OCI-LY7 (cell line): ENCODE data around the gene CTTNBP2. TPM values are rescaled to one million over a fixed set of nuclear protein-coding genes. Genes with fewer than 3 reads are reported as not detected.

Experiments
- BruUV-seq: library from RNA; stranded (reverse); fragments of 400-500 nt; replicated peaks from 2 replicates; lab custom pipeline; 2021; lab: Mats Ljungman, UMichigan
- CTCF ChIA-PET: fragments of 300-600 bp; sonication (Branson Sonifier 250); formaldehyde crosslinking; loops from one replicate; lab custom pipeline; 2022; ENCODE audit warnings: antibody characterized with exemption; ENCODE audit not compliant: unreplicated experiment; lab: Charles Lee
- POLR2A ChIA-PET: fragments of 300-600 bp; sonication (Branson Sonifier 250); formaldehyde crosslinking; loops from one replicate; lab custom pipeline; 2022; ENCODE audit warnings: antibody characterized with exemption; lab: Charles Lee
- DNase-seq: peaks from one replicate; pipeline ENCODE4 v3.0.0-alpha.2; 2015; ENCODE audit warnings: low spot score
- H2AFZ ChIP-seq: fragments of 200-600 bp; sonication (generic), shearing (Covaris generic); 2 replicates; pipeline ENCODE4 v1.6.1; 2014; ENCODE audit warnings: mild to moderate bottlenecking, antibody characterized with exemption, low read length, moderate library complexity
- H3K27ac ChIP-seq: fragments of 200-600 bp; sonication (generic); 2 replicates; pipeline ENCODE4 v1.5.1; 2014; ENCODE audit warnings: mixed run types, low read depth, mild to moderate bottlenecking, moderate library complexity, low read length, inconsistent platforms; ENCODE audit not compliant: poor library complexity, severe bottlenecking
- H3K36me3 ChIP-seq: fragments of 200-600 bp; sonication (generic); 2 replicates; pipeline ENCODE4 v1.6.1; 2014; ENCODE audit warnings: mild to moderate bottlenecking, antibody characterized with exemption, low read length, moderate library complexity, mixed read lengths; ENCODE audit not compliant: insufficient read depth
- H3K4me1 ChIP-seq: fragments of 200-600 bp; sonication (generic); 2 replicates; pipeline ENCODE4 v1.5.1; 2014; ENCODE audit warnings: mild to moderate bottlenecking, low read length; ENCODE audit not compliant: insufficient read depth, poor library complexity, severe bottlenecking
- H3K4me2 ChIP-seq: fragments of 200-600 bp; sonication (generic); 2 replicates; pipeline ENCODE4 v1.6.1; 2014; ENCODE audit warnings: mild to moderate bottlenecking, low read length
- H3K4me3 ChIP-seq: fragments of 200-600 bp; sonication (generic); 2 replicates; pipeline ENCODE4 v1.5.1; 2014; ENCODE audit warnings: mild to moderate bottlenecking, low read depth, low read length; ENCODE audit not compliant: poor library complexity, severe bottlenecking
- H3K79me2 ChIP-seq: fragments of 200-600 bp; sonication (generic); 2 replicates; pipeline ENCODE4 v1.6.1; 2016; ENCODE audit warnings: low read depth, mild to moderate bottlenecking, low read length, moderate library complexity, mixed read lengths; ENCODE audit not compliant: insufficient read depth
- H3K9me2 ChIP-seq: fragments of 200-600 bp; sonication (generic); 2 replicates; pipeline ENCODE4 v1.6.1; 2016; ENCODE audit warnings: mild to moderate bottlenecking, low read length, mixed read lengths; ENCODE audit not compliant: insufficient read depth
- H3K9me3 ChIP-seq: fragments of 200-600 bp; sonication (generic); 2 replicates; pipeline ENCODE4 v1.6.1; 2014; ENCODE audit warnings: mild to moderate bottlenecking, mixed run types, low read length, mixed read lengths
- H4K20me1 ChIP-seq: fragments of 200-600 bp; sonication (generic); 2 replicates; pipeline ENCODE4 v1.6.1; 2014; ENCODE audit warnings: mild to moderate bottlenecking, antibody characterized with exemption, low read length, moderate library complexity, mixed read lengths; ENCODE audit not compliant: insufficient read depth
- EZH2phosphoT487 ChIP-seq: fragments of 200-600 bp; sonication (generic); IDR thresholded peaks from 2 replicates; pipeline ENCODE4 v1.6.1; 2018; ENCODE audit warnings: low read depth, borderline replicate concordance, mild to moderate bottlenecking, mixed run types, antibody characterized with exemption, low read length, moderate library complexity, mixed read lengths
- intact Hi-C: fragments of 100-400 bp; cut with micrococcal nuclease; formaldehyde crosslinking; loops from one replicate; pipeline ENCODE4 v1.10.0; 2022; ENCODE audit not compliant: unreplicated experiment
- total RNA-seq, 2 experiments: library from RNA; depleted of rRNA in 1 of 2; stranded (reverse); fragments of >200 nt in 1 of 2; shearing (Covaris generic) in 1 of 2; gene quantifications; 2 replicates each; pipeline ENCODE4 v1.2.3, GENCODE V29; 2014 to 2022
- TF ChIP-seq, protein P1 (sequence below): fragments of 200-600 bp; sonication (generic); conservative IDR thresholded peaks from 2 replicates; pipeline ENCODE4 v1.5.1; 2014; ENCODE audit warnings: mild to moderate bottlenecking, antibody characterized with exemption, low read length, moderate library complexity, mixed read lengths

The CTTNBP2 gene
- total RNA-seq, 2 experiments from 2014 or later: not detected

DNA sequence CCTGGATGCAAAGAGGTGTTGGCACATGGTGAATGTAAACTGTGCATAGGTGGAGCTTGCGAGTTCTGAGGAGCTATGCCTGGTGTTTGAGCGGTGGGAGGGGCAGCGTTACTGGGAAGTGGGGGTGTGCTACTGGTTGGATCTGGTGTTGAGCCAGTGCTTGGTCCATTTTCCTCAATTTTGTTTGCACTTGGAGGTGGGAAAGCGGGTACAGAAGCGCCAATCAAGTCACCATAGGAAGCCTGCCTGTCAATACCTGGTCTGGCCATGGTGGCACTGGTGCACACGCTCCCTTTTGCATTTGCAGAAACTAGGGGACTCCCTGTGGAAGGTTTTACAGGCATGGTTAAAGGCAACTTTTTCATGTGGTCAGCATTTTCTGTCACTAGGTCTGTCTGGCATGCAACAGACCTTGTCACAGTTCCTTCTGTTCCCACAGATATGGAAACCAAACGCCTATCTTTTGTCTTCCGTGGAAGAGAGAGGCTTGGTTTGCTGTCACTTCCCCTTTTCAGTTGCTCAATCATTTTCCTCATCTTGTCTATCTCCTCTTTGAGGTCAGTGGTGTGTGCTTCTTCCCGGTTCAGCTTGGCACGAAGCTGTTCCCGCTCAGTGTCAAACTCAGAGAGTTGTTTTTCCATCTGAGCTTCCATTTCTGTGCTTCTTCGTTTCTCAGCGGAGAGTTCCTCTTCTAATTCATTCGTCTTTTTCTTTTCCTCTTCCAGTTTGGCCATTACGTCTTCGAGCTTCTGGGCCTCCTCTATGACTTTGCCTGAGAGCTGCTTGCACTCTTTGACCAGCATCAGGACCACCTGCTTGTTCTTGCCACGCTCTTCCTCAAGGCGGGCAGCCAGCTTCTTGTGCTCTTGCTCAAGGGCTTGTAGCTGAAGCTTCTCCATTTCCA lies 81.1 kb downstream of the CTTNBP2 start:
- no peak overlapping the region for H3K4me2 ChIP-seq
- no peaks in the 10 kb centered on the region for H3K9me2 ChIP-seq
- H3K4me3 ChIP-seq: no peak overlapping the region

DNA sequence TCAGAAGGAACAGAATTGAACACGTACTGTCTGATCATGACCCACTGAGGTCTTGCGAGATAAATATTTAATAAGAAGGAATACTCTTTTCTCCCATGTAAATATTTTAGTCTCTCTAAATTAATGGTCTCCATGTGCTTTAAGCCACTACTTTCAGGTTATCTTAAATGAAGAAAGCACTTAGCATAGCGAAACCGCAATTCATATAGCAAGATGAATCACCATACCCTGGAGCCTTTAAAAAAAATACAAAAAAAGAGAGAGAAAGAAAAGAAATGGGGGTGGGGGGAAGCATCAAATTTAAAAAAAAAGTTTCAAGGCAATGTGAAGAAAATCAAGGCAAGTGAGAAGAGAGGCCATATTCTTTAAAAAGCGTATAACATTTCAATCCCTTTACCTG lies 82.5 kb downstream of the CTTNBP2 start:
- Histone ChIP-seq H3K4me1 (no peaks in the 10 kb centered on the region), H2AFZ (no peak overlapping the region), H3K79me2 (no peaks in the 10 kb centered on the region), H3K4me2 (no peak overlapping the region), H3K36me3 (no peaks in the 10 kb centered on the region), H3K4me3 (no peak overlapping the region), H3K27ac (no peak overlapping the region), H4K20me1 (no peaks in the 10 kb centered on the region), H3K9me2 (no peaks in the 10 kb centered on the region), H3K9me3 (no peaks in the 10 kb centered on the region)
- no peak for DNase-seq
- intact Hi-C loops: no loop called here
- CTCF ChIA-PET: no interaction called here
- no TSS peak for BruUV-seq
- POLR2A ChIA-PET: no interaction called here
- TF ChIP-seq EZH2phosphoT487: no peak
- TF ChIP-seq, protein P1, sequence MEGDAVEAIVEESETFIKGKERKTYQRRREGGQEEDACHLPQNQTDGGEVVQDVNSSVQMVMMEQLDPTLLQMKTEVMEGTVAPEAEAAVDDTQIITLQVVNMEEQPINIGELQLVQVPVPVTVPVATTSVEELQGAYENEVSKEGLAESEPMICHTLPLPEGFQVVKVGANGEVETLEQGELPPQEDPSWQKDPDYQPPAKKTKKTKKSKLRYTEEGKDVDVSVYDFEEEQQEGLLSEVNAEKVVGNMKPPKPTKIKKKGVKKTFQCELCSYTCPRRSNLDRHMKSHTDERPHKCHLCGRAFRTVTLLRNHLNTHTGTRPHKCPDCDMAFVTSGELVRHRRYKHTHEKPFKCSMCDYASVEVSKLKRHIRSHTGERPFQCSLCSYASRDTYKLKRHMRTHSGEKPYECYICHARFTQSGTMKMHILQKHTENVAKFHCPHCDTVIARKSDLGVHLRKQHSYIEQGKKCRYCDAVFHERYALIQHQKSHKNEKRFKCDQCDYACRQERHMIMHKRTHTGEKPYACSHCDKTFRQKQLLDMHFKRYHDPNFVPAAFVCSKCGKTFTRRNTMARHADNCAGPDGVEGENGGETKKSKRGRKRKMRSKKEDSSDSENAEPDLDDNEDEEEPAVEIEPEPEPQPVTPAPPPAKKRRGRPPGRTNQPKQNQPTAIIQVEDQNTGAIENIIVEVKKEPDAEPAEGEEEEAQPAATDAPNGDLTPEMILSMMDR: no peak

More for the DNA sequence above, 81.1 kb downstream of the CTTNBP2 start:
- Histone ChIP-seq H3K4me1 (no peaks in the 10 kb centered on the region), H2AFZ (no peak overlapping the region), H4K20me1 (no peaks in the 10 kb centered on the region), H3K27ac (no peak overlapping the region), H3K79me2 (no peaks in the 10 kb centered on the region), H3K36me3 (no peaks in the 10 kb centered on the region), H3K9me3 (no peaks in the 10 kb centered on the region)
- POLR2A ChIA-PET: no interaction called here
- TF ChIP-seq, protein P1: no peak
- no peak for TF ChIP-seq EZH2phosphoT487
- DNase-seq: no peak
- BruUV-seq: no TSS peak
- CTCF ChIA-PET: no interaction called here
- intact Hi-C loops: no loop called here

DNA sequence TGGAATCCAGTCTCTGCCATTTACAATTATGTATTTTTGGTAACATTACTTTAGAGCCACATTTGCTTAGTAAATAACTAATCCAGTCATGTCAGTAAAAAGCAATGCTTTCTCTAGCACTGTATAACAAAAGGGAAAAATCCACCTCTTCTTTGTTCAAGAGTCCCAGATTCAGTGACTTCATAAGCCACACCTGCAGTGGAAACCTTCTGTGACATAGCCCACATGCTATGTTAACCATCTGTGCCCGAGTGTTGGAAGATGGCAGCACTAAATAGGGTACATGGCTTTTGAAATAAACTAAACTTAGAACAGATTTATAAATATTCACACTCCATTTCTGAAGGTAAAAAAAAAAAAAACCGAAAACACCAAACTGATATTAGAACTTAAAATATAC lies 83.0 kb downstream of the CTTNBP2 start:
- no peak overlapping the region for H3K27ac ChIP-seq
- CTCF ChIA-PET: no interaction called here
- BruUV-seq: no TSS peak
- no peaks in the 10 kb centered on the region for H4K20me1 ChIP-seq
- no peak for DNase-seq
- TF ChIP-seq, protein P1: no peak
- no peak for TF ChIP-seq EZH2phosphoT487
- intact Hi-C loops: no loop called here
- no peaks in the 10 kb centered on the region for H3K4me1 ChIP-seq
- POLR2A ChIA-PET: no interaction called here
- no peaks in the 10 kb centered on the region for H3K36me3 ChIP-seq
- H3K4me2 ChIP-seq: no peak overlapping the region
- no peaks in the 10 kb centered on the region for H3K79me2 ChIP-seq
- H2AFZ ChIP-seq: no peak overlapping the region
- H3K9me3 ChIP-seq: no peaks in the 10 kb centered on the region
- no peak overlapping the region for H3K4me3 ChIP-seq
- H3K9me2 ChIP-seq: no peaks in the 10 kb centered on the region
